H1 (cell line): ENCODE results near the gene GATAD2B. TPM values are rescaled to one million over a fixed set of nuclear protein-coding genes. Genes with fewer than 3 reads are reported as not detected.

Source experiments
- ASH2L ChIP-seq: fragments of 200-600, 300-600 bp; sonication (generic); IDR thresholded peaks from one replicate; pipeline ENCODE4 v1.7.1; 2017; ENCODE audit warnings: low read length
- EGR1 ChIP-seq: IDR thresholded peaks from 2 replicates; pipeline ENCODE4 v1.6.1; 2011; ENCODE audit warnings: low read depth, low read length, borderline replicate concordance
- EP300 ChIP-seq, 2 experiments: IDR thresholded peaks; 1 replicate in 1 of 2; 2 replicates in 1 of 2; pipeline ENCODE4 v1.6.1; 2011 to 2012; ENCODE audit warnings: low read depth in 2 of 2, low read length in 2 of 2, mild to moderate bottlenecking in 2 of 2, borderline replicate concordance in 1 of 2, inconsistent platforms in 1 of 2, moderate library complexity in 1 of 2
- SAP30 ChIP-seq: fragments of 300-600 bp; sonication (generic); IDR thresholded peaks from 2 replicates; pipeline ENCODE4 v1.7.1; 2012; ENCODE audit warnings: low read length, moderate library complexity, mild to moderate bottlenecking, inconsistent platforms; ENCODE audit not compliant: insufficient read depth, insufficient replicate concordance
- SUZ12 ChIP-seq: fragments of 200-600 bp; sonication (generic); IDR thresholded peaks from 2 replicates; pipeline ENCODE4 v1.6.1; 2012; ENCODE audit warnings: mild to moderate bottlenecking, inconsistent platforms, low read length, moderate library complexity, mixed read lengths
- polyA plus RNA-seq, 7 experiments: library from polyadenylated mRNA; depleted of rRNA in 3 of 7; stranded (reverse) in 5 of 7; unstranded in 2 of 7; fragments of >200 nt in 5 of 7; fragments of 200-250 nt in 2 of 7; gene quantifications; 1 replicate in 5 of 7; 2 replicates in 1 of 7; 4 replicates in 1 of 7; pipeline versions ENCODE4 v1.2.1 to v1.2.3, GENCODE V29; 2011 to 2013; ENCODE audit warnings: missing spikeins in 2 of 7, mixed read lengths in 2 of 7
- total RNA-seq: library from RNA; stranded (reverse); fragmentation: NEBNext Ultra II Directional; extraction: Animal tissue kit (Norgen Biotek cat#: 25700); gene quantifications from 2 replicates; pipeline ENCODE4 v1.2.1, GENCODE V29; 2021

Gene GATAD2B
- total and polyA plus RNA-seq, 2 of the 8 experiments (the other 6 are each of a cell fraction or from before 2014, with no cell fraction given) = 8.4 to 39.1 TPM

DNA sequence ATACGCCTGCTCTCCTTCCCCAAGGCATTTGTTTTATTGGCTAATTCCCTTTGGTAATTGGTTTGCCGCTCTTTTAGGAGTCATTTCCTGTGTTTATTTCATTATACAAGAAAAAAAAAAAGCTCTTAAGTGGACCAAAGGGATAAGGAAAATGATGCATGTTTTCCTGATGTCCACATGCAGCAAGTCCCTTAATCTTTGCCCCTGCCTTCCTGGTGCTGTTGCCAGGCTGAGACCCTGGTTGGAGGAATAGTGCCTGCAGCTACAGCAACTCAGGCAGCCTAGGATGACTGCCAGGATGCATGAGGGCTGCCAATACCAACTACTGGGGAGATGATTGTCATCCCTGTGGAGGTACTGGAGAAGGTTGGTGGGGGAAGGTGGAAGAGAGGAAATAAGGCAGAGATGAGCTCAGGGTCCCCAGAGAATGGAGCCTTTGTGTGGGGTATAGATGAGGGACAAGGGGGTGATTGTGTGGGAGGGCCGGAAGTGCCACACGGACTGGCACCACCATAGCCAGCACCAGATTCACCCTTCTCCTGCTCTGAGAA is 6.1 kb upstream of the GATAD2B start (continued):
- no peak for TF ChIP-seq EP300 (IDR thresholded peaks at IDR 0.05; ENCODE audit: borderline replicate concordance in 1 of 2, low read depth in 2 of 2, low read length in 2 of 2)
- TF ChIP-seq SAP30 = no peak
- no peak for TF ChIP-seq ASH2L
- no peak for TF ChIP-seq EGR1
- no peak for TF ChIP-seq SUZ12
